Loucy (cell line): Measurements from ENCODE around the gene BCL2.

Experiments
- EZH2phosphoT487 ChIP-seq: fragments of 200-600 bp; IDR thresholded peaks from 2 replicates; pipeline ENCODE4 v1.6.1; 2018; ENCODE audit warnings: antibody characterized with exemption, mild to moderate bottlenecking, moderate library complexity, borderline replicate concordance
- TF ChIP-seq, protein P1 (sequence below): fragments of 200-600 bp; sonication (generic); conservative IDR thresholded peaks from 2 replicates; pipeline ENCODE4 v1.5.1; 2014; ENCODE audit warnings: mild to moderate bottlenecking, antibody characterized with exemption, low read length

DNA sequence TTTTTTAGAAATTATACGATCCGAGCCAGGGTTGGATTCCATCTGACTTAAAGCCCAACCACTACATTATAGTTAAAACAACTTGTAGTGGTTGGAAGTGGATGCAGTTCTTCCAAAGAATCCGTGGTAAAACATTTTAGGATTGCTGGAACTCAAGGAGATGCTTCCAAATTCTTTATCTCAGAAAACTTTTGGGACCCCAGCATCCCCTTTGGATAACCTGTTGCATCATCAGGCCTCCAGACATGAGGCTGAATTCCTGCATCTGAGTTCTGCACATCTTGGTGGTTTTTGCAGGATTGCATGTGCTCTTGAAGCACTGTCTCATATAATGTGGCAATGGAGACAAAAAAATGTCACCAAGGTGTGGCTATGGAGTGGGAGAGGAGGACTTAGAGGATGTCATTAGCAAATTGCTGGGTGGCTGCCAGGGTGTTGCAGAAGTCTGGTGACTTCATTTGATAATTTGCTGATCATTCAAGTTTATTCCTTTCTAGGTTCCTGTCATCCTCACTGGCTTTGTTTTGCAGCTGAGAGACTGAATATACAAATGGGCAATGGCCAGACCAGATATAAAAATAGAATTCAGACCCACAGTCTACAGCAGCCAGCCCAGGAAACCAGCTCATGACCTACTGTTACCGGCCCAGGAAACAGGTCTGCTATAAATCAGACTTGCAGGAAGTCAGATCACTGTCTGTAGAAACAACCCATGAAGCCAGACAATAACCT lies 207.7 kb downstream of the BCL2 start:
- TF ChIP-seq, protein P1, sequence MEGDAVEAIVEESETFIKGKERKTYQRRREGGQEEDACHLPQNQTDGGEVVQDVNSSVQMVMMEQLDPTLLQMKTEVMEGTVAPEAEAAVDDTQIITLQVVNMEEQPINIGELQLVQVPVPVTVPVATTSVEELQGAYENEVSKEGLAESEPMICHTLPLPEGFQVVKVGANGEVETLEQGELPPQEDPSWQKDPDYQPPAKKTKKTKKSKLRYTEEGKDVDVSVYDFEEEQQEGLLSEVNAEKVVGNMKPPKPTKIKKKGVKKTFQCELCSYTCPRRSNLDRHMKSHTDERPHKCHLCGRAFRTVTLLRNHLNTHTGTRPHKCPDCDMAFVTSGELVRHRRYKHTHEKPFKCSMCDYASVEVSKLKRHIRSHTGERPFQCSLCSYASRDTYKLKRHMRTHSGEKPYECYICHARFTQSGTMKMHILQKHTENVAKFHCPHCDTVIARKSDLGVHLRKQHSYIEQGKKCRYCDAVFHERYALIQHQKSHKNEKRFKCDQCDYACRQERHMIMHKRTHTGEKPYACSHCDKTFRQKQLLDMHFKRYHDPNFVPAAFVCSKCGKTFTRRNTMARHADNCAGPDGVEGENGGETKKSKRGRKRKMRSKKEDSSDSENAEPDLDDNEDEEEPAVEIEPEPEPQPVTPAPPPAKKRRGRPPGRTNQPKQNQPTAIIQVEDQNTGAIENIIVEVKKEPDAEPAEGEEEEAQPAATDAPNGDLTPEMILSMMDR = no peak
- TF ChIP-seq EZH2phosphoT487 = no peak
